ENCODE measurements around the gene KRT6B. TPM values are rescaled to one million over a fixed set of nuclear protein-coding genes. Genes with fewer than 3 reads are reported as not detected.

The KRT6B gene
- total RNA-seq, 1 donor from 2014 or later: not detected

DNA sequence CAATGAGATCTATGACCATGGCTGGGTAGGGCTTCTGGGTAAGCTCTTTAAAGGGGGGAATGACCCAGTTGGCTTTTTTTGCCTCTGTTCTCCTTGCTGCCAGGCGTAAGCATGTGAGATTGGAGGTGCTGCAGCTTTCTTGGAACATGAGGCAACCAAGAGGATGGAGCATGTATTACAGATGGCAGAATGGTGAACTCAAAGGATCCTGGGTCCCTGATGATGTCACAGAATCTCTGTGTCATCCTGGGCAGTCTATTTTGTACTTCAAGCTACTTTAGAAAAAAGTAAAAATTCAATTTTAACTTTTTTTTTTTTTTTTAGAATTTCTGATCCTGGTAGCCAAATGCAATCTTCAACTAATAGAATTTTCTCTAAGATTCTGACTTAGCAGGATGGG, 53.8 kb downstream of the KRT6B start:
- ATAC-seq: no peak
- intact Hi-C loops (cut with DNase I): no loop called here
- DNase-seq (ENCODE audit: low spot score): no peak

DNA sequence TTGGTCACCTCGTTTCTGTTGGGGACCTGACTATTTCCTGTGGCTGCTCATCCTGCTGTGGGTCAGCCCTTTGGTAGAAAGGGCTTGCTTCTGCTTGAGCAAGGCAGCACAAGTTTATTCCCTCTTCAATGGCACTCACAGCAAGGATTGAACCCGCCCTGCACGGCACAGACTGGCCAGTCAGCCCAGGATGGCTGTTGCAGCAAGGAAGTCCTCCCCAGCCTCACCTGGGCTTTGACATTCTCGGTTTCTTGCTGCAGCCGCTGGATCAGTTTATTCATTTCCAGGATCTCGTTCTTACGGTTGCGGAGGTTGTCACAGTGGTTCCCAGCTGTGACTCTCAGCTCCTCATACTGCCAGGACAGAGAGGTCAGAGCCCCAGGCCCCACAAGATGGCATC, 55.3 kb downstream of the KRT6B start:
- ATAC-seq (no peak), DNase-seq (ENCODE audit: low spot score) (no peak)
- intact Hi-C loops (cut with DNase I): no loop called here

Other genes with a start within 250 kb of the KRT6B start
- 4.0 TPM for gene KRT7, start 218.9 kb downstream of the KRT6B start, total RNA-seq
- 0.45 TPM for gene KRT86, start 177.5 kb downstream of the KRT6B start, total RNA-seq
- gene KRT81, start 160.6 kb downstream of the KRT6B start, total RNA-seq: not detected
- not detected for gene KRT83, start 130.7 kb downstream of the KRT6B start, total RNA-seq
- not detected for gene KRT85, start 84.7 kb downstream of the KRT6B start, total RNA-seq
- not detected for gene KRT84, start 66.5 kb downstream of the KRT6B start, total RNA-seq
- not detected for gene KRT82, start 45.8 kb downstream of the KRT6B start, total RNA-seq
- gene KRT75, start 17.8 kb downstream of the KRT6B start, total RNA-seq: not detected
- gene KRT6C, start 21.7 kb upstream of the KRT6B start, total RNA-seq: not detected
- not detected for gene KRT6A, start 41.1 kb upstream of the KRT6B start, total RNA-seq
- 2.6 TPM for gene KRT5, start 68.2 kb upstream of the KRT6B start, total RNA-seq
- gene KRT71, start 101.0 kb upstream of the KRT6B start, total RNA-seq: not detected
- not detected for gene KRT74, start 121.7 kb upstream of the KRT6B start, total RNA-seq
- 0.18 TPM for gene KRT72, start 149.3 kb upstream of the KRT6B start, total RNA-seq
- not detected for gene KRT73, start 166.4 kb upstream of the KRT6B start, total RNA-seq
- not detected for gene KRT2, start 200.1 kb upstream of the KRT6B start, total RNA-seq
- 1.3 TPM for gene KRT1, start 228.3 kb upstream of the KRT6B start, total RNA-seq